SU-DHL-6 (cell line): ENCODE data around the gene CLEC16A.

Experiments
- H2AFZ ChIP-seq: fragments of 200-600 bp; sonication (generic); 2 replicates; pipeline ENCODE4 v1.6.1; 2014; ENCODE audit warnings: low read depth, mild to moderate bottlenecking, moderate library complexity, mixed read lengths, antibody characterized with exemption, low read length; ENCODE audit not compliant: severe bottlenecking
- H3F3A ChIP-seq: fragments of 200-600 bp; shearing (Covaris generic); 2 replicates; pipeline ENCODE4 v1.6.0; 2016; ENCODE audit warnings: antibody characterized with exemption, mild to moderate bottlenecking; ENCODE audit not compliant: insufficient read depth
- H3K27ac ChIP-seq: fragments of 200-600 bp; sonication (generic); 2 replicates; pipeline ENCODE4 v1.5.1; 2016; ENCODE audit warnings: low read depth, mild to moderate bottlenecking, low read length, moderate library complexity, mixed read lengths
- H3K27me3 ChIP-seq: fragments of 200-600 bp; sonication (generic), shearing (Covaris generic); 2 replicates; pipeline ENCODE4 v1.6.0; 2014; ENCODE audit warnings: mild to moderate bottlenecking, low read length
- H3K36me3 ChIP-seq: fragments of 200-600 bp; sonication (generic); 2 replicates; pipeline ENCODE4 v1.6.1; 2014; ENCODE audit warnings: mild to moderate bottlenecking, low read length, mixed read lengths
- H3K4me2 ChIP-seq: fragments of 300-600, 200-600 bp; shearing (Covaris generic), sonication (generic); 2 replicates; pipeline ENCODE4 v1.6.0; 2014; ENCODE audit warnings: low read length, low read depth, mild to moderate bottlenecking; ENCODE audit not compliant: poor library complexity, severe bottlenecking
- H3K4me3 ChIP-seq: fragments of 200-600 bp; sonication (generic); 2 replicates; pipeline ENCODE4 v1.5.1; 2014; ENCODE audit warnings: antibody characterized with exemption, low read length, mild to moderate bottlenecking, mixed read lengths; ENCODE audit not compliant: insufficient read depth, poor library complexity, severe bottlenecking
- H3K79me2 ChIP-seq: fragments of 200-600 bp; sonication (generic); 2 replicates; pipeline ENCODE4 v1.6.1; 2014; ENCODE audit warnings: mild to moderate bottlenecking, low read length, moderate library complexity; ENCODE audit not compliant: insufficient read depth
- H3K9ac ChIP-seq: fragments of 200-600 bp; sonication (generic); 2 replicates; pipeline ENCODE4 v1.7.0; 2014; ENCODE audit warnings: mild to moderate bottlenecking, low read length
- H3K9me2 ChIP-seq: fragments of 200-600 bp; sonication (generic); replicated peaks from 2 replicates; pipeline ENCODE4 v1.6.1; 2014; ENCODE audit warnings: low read length; ENCODE audit not compliant: insufficient read depth
- H3K9me3 ChIP-seq: fragments of 200-600 bp; sonication (generic); 2 replicates; pipeline ENCODE4 v1.6.1; 2014; ENCODE audit warnings: low read length, mixed read lengths; ENCODE audit not compliant: insufficient read depth
- H4K20me1 ChIP-seq: fragments of 200-600 bp; sonication (generic); 2 replicates; pipeline ENCODE4 v1.6.1; 2014; ENCODE audit warnings: low read depth, mild to moderate bottlenecking, antibody characterized with exemption, low read length, moderate library complexity, mixed read lengths
- CTCF ChIP-seq: fragments of 200-600 bp; sonication (generic); IDR thresholded peaks from one replicate; pipeline ENCODE4 v1.5.1; 2017; ENCODE audit warnings: antibody characterized with exemption, mild to moderate bottlenecking, low read length, moderate library complexity; ENCODE audit not compliant: insufficient read depth, poor library complexity, severe bottlenecking
- EZH2phosphoT487 ChIP-seq: fragments of 200-600 bp; sonication (generic), shearing (Covaris generic); conservative IDR thresholded peaks from 2 replicates; pipeline ENCODE4 v1.6.1; 2018; ENCODE audit warnings: mild to moderate bottlenecking, antibody characterized with exemption, low read length, moderate library complexity, mixed read lengths

CLEC16A gene

GRCh38 chr16:11025120-11025531, 80.8 kb downstream of the CLEC16A start:
- H2AFZ ChIP-seq = no peak overlapping the region
- peaks cover 17% of the 10 kb centered on the region for H3K36me3 ChIP-seq
- H3K9me2 ChIP-seq = no peaks in the 10 kb centered on the region
- no peaks in the 10 kb centered on the region for H4K20me1 ChIP-seq
- no peaks in the 10 kb centered on the region for H3K79me2 ChIP-seq
- H3K4me2 ChIP-seq = no peak overlapping the region
- H3K27ac ChIP-seq = no peak overlapping the region
- H3K9me3 ChIP-seq = no peaks in the 10 kb centered on the region
- H3K4me3 ChIP-seq = no peak overlapping the region
- H3K9ac ChIP-seq = no peak overlapping the region
- no peaks in the 10 kb centered on the region for H3F3A ChIP-seq
- H3K27me3 ChIP-seq = no peaks in the 10 kb centered on the region
- TF ChIP-seq EZH2phosphoT487 (no peak), CTCF (no peak)

GRCh38 chr16:11029948-11030347, 85.6 kb downstream of the CLEC16A start:
- Histone ChIP-seq H3K27me3 (no peaks in the 10 kb centered on the region), H3K36me3 (peaks cover 17% of the 10 kb centered on the region), H3K27ac (no peak overlapping the region), H3K79me2 (no peaks in the 10 kb centered on the region), H3K4me3 (no peak overlapping the region), H3K9ac (no peak overlapping the region), H3K9me2 (no peaks in the 10 kb centered on the region), H2AFZ (no peak overlapping the region), H4K20me1 (no peaks in the 10 kb centered on the region), H3F3A (no peaks in the 10 kb centered on the region), H3K4me2 (no peak overlapping the region), H3K9me3 (no peaks in the 10 kb centered on the region)
- TF ChIP-seq EZH2phosphoT487 = no peak
- no peak for TF ChIP-seq CTCF

- Histone ChIP-seq H3K27ac (no peak overlapping the region), H3K79me2 (no peaks in the 10 kb centered on the region), H3F3A (no peaks in the 10 kb centered on the region), H2AFZ (no peak overlapping the region), H3K36me3 (peaks cover 12% of the 10 kb centered on the region), H3K9ac (no peak overlapping the region), H3K9me3 (no peaks in the 10 kb centered on the region), H3K9me2 (no peaks in the 10 kb centered on the region), H3K4me2 (no peak overlapping the region), H4K20me1 (no peaks in the 10 kb centered on the region), H3K4me3 (no peak overlapping the region), H3K27me3 (no peaks in the 10 kb centered on the region)
- TF ChIP-seq EZH2phosphoT487 = no peak
- no peak for TF ChIP-seq CTCF
Measured at GRCh38 chr16:11030990-11031510, 86.7 kb downstream of the CLEC16A start.
